GM12872 (cell line): Measurements from ENCODE around the gene COL11A2.

ENCODE experiments used
- CTCF ChIP-seq: IDR thresholded peaks from 3 replicates; pipeline ENCODE4 v1.5.1; 2011; ENCODE audit warnings: low read depth, mild to moderate bottlenecking, low read length, moderate library complexity; ENCODE audit not compliant: insufficient read depth

COL11A2 gene

GRCh38 chr6:33211136-33211535, 18.9 kb upstream of the COL11A2 start:
- TF ChIP-seq CTCF, result no peak

GRCh38 chr6:33209856-33210255, 17.6 kb upstream of the COL11A2 start:
- TF ChIP-seq CTCF, result no peak

GRCh38 chr6:33208091-33208967, 16.1 kb upstream of the COL11A2 start, which contains the start of gene RING1:
Gene RING1, plus strand, starts transcription at chr6:33208500. Its CDS starts 323 bp downstream, at chr6:33208823.
- no peak for TF ChIP-seq CTCF

- TF ChIP-seq CTCF, result no peak
Measured at GRCh38 chr6:33207552-33208090, 15.4 kb upstream of the COL11A2 start.

- TF ChIP-seq CTCF, result no peak
Measured at GRCh38 chr6:33206864-33207551, 14.7 kb upstream of the COL11A2 start.

- no peak for TF ChIP-seq CTCF
Measured at GRCh38 chr6:33206027-33206863, 14.0 kb upstream of the COL11A2 start.
